ENCODE data around the gene IL20RA. TPM values are rescaled to one million over a fixed set of nuclear protein-coding genes. Genes with fewer than 3 reads are reported as not detected.

IL20RA gene
- total RNA-seq, 3 donors from 2014 or later = 3.2 to 12.2 (median 11.6) TPM

DNA sequence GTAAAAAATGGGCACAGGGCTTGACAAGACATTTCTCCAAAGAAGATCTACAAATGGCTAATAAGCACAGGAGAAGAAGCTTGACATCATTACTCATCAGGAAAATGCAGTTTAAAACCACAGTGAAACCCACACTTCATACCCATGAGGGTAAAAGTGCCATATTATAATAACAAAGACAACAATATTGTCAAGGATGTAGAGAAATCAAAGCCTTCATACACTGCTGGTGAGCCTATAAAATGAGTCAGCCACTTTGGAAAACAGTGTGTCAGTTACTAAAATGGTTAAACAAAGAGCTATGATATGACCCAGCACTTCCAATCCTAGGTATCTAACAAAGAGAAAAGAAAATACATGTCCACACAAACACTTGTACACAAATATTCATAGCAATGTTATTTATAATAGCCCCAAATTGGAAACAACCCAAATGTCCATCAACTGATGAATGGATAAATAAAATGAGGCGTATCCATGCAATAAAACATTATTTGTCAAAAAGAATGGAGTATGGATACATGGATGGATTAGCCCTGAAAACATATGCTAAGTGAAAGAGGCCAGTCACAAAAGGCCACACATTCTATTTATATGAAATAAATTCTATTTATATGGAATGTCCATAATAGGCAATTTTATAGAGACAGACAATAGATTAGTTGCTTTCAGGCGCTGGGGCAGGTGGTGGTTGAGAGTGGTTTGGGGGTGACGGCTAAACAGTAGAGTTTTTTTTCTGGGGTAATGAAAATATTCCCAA lies 11.5 kb upstream of the IL20RA start:
- ATAC-seq (peak; percentile 59), DNase-seq (no peak)
- intact Hi-C loops (cut with DNase I, micrococcal nuclease) = no loop called here
- H3K36me3 ChIP-seq (ENCODE audit: low read depth) = no peaks in the 10 kb centered on the region
- H3K4me1 ChIP-seq (ENCODE audit: low read depth) = no peaks in the 10 kb centered on the region
- TF ChIP-seq, protein P1, sequence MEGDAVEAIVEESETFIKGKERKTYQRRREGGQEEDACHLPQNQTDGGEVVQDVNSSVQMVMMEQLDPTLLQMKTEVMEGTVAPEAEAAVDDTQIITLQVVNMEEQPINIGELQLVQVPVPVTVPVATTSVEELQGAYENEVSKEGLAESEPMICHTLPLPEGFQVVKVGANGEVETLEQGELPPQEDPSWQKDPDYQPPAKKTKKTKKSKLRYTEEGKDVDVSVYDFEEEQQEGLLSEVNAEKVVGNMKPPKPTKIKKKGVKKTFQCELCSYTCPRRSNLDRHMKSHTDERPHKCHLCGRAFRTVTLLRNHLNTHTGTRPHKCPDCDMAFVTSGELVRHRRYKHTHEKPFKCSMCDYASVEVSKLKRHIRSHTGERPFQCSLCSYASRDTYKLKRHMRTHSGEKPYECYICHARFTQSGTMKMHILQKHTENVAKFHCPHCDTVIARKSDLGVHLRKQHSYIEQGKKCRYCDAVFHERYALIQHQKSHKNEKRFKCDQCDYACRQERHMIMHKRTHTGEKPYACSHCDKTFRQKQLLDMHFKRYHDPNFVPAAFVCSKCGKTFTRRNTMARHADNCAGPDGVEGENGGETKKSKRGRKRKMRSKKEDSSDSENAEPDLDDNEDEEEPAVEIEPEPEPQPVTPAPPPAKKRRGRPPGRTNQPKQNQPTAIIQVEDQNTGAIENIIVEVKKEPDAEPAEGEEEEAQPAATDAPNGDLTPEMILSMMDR (IDR thresholded peaks at IDR 0.05) = no peak
- no peak overlapping the region for H3K4me3 ChIP-seq
- no peaks in the 10 kb centered on the region for H3K9me3 ChIP-seq

DNA sequence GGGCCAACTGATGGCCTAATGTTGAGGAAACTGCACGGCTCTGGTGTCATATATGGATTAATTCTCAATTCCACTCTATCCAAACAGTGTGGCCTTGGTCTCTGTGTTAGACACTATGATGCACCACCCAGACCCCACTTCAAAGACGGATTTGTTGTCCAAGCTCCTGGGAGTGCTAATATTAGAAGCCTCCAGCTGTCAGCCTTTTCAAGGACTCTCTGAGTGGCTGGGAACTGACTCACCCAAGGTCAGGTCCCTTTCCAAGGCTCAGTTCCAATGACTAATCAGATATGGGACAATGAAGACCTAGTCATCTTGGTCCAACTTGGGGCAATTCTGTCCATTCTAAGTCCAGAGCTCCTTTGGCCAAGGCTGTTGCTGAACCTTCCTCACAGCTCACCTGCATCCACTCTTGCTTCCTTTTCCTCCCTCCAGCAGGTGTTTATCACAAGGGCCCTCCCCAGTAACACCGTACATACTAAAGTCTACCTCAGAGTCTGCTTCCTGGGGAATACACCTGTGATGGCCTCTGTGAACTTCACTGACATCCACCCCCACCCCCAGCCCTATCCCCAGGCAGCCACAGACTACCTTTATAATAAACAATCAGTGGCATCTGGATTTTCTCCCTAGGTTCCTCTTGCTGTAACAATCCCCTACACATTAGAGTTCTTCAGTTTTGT lies 7.2 kb upstream of the IL20RA start:
- DNase-seq (no peak), ATAC-seq (peak; percentile 73)
- intact Hi-C loops (cut with DNase I, micrococcal nuclease) = no loop called here
- TF ChIP-seq, protein P1 (IDR thresholded peaks at IDR 0.05) = no peak
- H3K9me3 ChIP-seq = no peaks in the 10 kb centered on the region
- no peak overlapping the region for H3K4me3 ChIP-seq
- no peaks in the 10 kb centered on the region for H3K36me3 ChIP-seq (ENCODE audit: low read depth)
- H3K4me1 ChIP-seq (ENCODE audit: low read depth) = no peaks in the 10 kb centered on the region

DNA sequence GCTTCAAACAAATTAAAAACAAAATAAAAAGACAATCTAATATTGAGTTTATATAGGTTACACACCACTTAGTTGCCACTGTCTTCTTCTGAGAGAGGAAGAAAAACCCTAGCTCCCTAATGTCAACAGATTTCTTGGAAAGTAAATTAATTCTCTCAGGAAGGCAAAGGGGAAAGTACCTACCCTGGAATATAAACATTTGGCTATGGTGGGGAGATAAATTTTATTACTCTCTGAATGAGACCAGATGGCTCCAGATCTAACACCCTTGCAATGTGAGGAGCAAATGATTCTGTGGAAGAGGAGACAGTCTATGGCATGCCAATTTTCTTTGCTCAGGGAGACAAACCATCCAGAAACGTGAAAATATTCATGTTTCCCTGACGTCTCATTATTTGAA lies 4.3 kb upstream of the IL20RA start:
- DNase-seq = no peak
- no peak overlapping the region for H3K4me3 ChIP-seq
- H3K36me3 ChIP-seq (ENCODE audit: low read depth) = no peaks in the 10 kb centered on the region
- peak; percentile 50 for ATAC-seq
- H3K4me1 ChIP-seq (ENCODE audit: low read depth) = no peaks in the 10 kb centered on the region
- no peaks in the 10 kb centered on the region for H3K9me3 ChIP-seq
- TF ChIP-seq, protein P1 (IDR thresholded peaks at IDR 0.05) = no peak
- intact Hi-C loops (cut with DNase I, micrococcal nuclease) = no loop called here

DNA sequence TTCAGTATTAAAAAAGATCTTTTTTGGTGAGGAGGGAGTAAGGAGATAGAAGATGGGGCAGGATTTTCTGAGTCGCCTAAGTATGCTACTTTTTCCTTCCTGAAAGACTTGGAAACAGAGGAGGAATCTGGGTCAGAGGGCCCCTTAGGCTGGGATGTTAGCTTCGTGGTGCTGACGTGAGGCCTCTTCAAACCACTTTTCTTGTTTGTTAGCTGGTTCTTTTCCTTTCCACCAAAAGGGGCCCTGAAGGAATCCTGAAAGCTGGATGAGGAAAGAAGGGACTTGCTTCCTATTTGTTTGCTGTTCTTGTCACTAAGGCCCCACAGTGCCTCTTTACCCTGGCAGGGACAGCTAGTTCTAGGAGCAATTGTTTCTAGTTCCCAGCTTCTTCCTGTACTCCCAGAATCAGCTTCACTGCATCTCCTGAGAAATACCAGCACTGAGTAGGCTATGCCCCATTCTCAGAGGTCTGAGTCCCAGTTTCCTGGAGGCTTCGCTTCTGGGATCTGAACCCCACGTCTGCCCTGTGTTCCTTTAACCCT lies 2.2 kb upstream of the IL20RA start:
- no peak for ATAC-seq
- DNase-seq = no peak
- intact Hi-C loops (cut with DNase I, micrococcal nuclease) = no loop called here

DNA sequence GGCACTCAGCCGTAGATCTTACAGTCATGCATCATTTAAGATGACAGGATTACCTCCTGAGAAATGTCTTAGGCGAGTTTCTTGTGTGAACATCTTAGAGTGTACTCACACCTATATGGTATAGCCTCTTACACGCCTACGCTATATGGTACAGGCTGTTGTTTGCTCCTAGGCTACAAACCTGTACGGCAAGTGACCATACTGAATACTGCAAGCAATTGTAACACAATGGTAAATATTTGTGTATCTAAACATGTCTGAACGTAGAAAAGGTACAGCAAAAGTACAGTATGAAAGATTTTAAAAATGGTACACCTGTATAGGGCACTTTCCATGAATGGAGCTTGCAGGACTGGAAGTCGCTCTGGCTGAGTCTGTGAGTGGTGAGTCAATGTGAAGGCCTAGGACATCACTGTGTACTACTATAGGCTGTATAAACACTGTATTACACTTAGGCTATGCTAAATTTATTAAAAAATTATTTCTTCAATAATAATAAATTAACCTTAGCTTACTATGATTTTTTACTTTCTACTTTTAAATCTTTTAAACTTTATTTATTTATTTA lies 541 bp upstream of the IL20RA start:
- intact Hi-C loops (cut with DNase I, micrococcal nuclease) = no loop called here
- H3K4me1 ChIP-seq (ENCODE audit: low read depth) = no peaks in the 10 kb centered on the region
- H3K9me3 ChIP-seq = no peaks in the 10 kb centered on the region
- peak; percentile 63 for ATAC-seq
- TF ChIP-seq, protein P1 (IDR thresholded peaks at IDR 0.05) = no peak
- no peak overlapping the region for H3K4me3 ChIP-seq
- DNase-seq = no peak
- H3K36me3 ChIP-seq (ENCODE audit: low read depth) = no peaks in the 10 kb centered on the region

More for the DNA sequence above, 2.2 kb upstream of the IL20RA start:
- TF ChIP-seq, protein P1 (IDR thresholded peaks at IDR 0.05) = no peak
- Histone ChIP-seq H3K4me3 (no peak overlapping the region), H3K36me3 (ENCODE audit: low read depth) (no peaks in the 10 kb centered on the region), H3K4me1 (ENCODE audit: low read depth) (no peaks in the 10 kb centered on the region), H3K9me3 (no peaks in the 10 kb centered on the region)
